ENCODE results near the gene AFF3.

The AFF3 gene

GRCh38 chr2:99617811-99618210 is 524.6 kb downstream of the AFF3 start:
- DNase-seq (ENCODE audit: low spot score) = no peak
- no peak for FAIRE-seq

- no peak for FAIRE-seq
- DNase-seq (ENCODE audit: low spot score) = no peak
Observed at GRCh38 chr2:99615247-99615771, 527.1 kb downstream of the AFF3 start.

- FAIRE-seq = no peak
- no peak for DNase-seq (ENCODE audit: low spot score)
Observed at GRCh38 chr2:99613980-99614379, 528.4 kb downstream of the AFF3 start.

DNA sequence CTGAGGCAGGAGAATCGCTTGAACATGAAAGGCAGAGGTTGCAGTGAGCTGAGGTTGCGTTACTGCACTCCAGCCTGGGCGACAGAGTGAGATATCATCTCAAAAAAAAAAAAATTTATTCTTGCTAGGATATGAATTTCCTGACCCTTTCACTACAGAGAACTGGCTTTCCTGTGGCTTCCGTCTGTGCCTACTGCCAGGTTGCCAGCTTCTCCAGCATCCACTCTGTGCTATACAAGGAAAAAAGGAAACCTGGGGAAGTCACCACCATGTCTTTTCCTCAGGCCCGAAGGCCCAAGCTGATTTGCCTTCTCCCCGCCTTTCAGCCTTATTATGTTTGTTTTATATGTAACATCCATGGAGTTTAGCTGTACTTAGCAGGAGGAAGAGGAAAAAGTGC is 530.6 kb downstream of the AFF3 start:
- DNase-seq (ENCODE audit: low spot score) (no peak), FAIRE-seq (no peak)

GRCh38 chr2:99611034-99611433 is 531.4 kb downstream of the AFF3 start:
- FAIRE-seq (no peak), DNase-seq (ENCODE audit: low spot score) (no peak)

DNA sequence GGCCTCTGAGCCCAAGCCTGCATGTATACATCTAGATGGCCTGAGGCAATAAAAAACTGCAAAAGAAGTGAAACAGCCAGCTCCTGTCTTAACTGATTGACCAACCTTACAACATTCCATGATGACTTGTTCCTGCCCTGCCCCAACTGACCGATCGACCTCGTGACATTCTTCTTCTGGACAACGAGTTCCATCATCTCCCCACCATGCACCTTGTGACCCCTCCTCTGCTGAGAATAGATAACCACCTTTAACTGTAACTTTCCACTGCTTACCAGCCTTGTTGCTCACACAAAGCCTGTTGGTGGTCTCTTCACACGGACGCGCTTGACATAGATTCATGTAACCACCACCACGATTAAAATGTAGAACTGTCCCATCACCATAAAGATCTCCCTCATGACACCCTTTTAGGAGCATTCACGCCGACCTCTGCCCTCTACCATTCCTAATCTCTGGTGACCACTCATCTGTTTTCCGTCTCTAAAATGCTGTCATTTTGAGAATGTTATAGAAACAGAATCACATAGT is 532.5 kb downstream of the AFF3 start:
- FAIRE-seq (peak; percentile 32), DNase-seq (ENCODE audit: low spot score) (no peak)

DNA sequence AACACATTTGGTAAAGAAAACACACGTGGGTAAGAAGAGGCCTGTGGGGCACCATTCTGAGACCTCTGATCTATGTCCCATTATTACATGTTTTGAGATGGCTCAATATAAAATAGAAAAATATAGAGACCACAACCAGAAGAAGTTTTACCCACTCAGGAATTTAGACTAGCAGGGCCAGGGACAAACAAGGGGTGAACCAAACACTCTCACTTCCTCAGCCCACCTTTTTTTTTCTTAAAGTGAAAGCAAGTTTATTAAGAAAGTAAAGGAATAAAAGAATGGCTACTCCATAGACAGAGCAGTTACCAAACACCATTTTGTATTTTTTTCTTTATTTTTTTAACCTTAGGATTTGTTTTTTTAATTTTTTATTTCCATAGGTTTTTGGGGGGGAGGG is 533.5 kb downstream of the AFF3 start:
- no peak for FAIRE-seq
- no peak for DNase-seq (ENCODE audit: low spot score)

DNA sequence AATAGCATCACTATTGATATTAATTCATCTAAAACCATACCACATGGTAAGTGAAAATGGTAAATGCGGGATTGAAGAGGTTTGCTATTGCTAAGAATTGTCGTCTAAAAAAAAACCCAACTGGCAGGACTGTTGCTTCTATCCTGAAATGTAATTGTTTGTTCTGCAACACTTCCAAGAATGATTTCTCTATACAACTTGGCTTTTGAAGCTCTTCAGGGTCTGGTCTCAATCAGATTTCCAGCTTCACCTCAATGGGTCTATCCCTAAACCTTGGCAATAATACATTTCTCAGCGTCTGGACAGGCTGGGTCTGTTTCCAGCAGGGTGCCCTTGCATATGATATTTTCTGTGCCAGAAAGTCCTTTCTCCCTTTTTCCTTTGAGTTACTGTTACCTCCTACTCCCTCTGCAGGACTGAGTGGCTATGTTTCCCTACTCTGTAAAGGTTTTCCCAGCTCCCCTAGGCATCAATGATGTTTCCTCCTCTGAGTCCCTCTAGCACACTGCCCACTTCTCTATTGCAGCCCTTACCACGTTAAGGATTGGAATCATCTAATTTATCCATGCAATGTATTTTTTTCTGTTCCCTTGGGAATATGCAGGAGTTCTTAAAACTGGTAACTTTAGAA is 534.4 kb downstream of the AFF3 start:
- no peak for DNase-seq (ENCODE audit: low spot score)
- no peak for FAIRE-seq

DNA sequence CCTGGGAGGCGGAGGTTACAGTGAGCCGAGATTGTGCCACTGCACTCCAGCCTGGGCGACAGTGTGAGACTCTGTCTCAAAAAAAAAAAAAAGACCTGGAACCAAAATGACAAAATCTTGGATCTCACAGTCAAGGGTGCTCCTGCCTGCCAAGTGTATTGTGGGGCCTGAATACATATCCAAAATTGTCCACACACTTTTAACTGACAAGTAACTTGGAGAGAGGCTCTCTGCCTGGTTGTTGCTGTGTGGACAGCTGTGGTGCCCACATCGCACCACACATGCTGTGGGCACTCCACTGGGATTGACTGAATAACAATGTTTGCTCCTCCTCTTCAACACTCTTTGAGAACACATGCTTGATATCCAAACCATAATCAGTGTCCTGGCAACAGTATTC is 534.9 kb downstream of the AFF3 start:
- no peak for DNase-seq (ENCODE audit: low spot score)
- FAIRE-seq = no peak

- FAIRE-seq (no peak), DNase-seq (ENCODE audit: low spot score) (no peak)
Observed at GRCh38 chr2:99605036-99605435, 537.4 kb downstream of the AFF3 start.

GRCh38 chr2:99602476-99602875 is 539.9 kb downstream of the AFF3 start:
- DNase-seq (ENCODE audit: low spot score) (peak; percentile 48), FAIRE-seq (no peak)

- no peak for FAIRE-seq
Observed at GRCh38 chr2:99600981-99601651, 541.3 kb downstream of the AFF3 start.

GRCh38 chr2:99598441-99598840 is 543.9 kb downstream of the AFF3 start:
- DNase-seq (ENCODE audit: low spot score) = no peak
- no peak for FAIRE-seq

More at GRCh38 chr2:99600981-99601651, 541.3 kb downstream of the AFF3 start:
- DNase-seq (ENCODE audit: low spot score) = peak; percentile 68

- DNase-seq (ENCODE audit: low spot score) = peak; percentile 25
- FAIRE-seq = no peak
Observed at GRCh38 chr2:99597616-99598015, 544.8 kb downstream of the AFF3 start.

GRCh38 chr2:99595373-99595772 is 547.0 kb downstream of the AFF3 start:
- no peak for DNase-seq (ENCODE audit: low spot score)
- FAIRE-seq = no peak

- DNase-seq (ENCODE audit: low spot score) (no peak), FAIRE-seq (no peak)
Observed at GRCh38 chr2:99593692-99594427, 548.5 kb downstream of the AFF3 start.

DNA sequence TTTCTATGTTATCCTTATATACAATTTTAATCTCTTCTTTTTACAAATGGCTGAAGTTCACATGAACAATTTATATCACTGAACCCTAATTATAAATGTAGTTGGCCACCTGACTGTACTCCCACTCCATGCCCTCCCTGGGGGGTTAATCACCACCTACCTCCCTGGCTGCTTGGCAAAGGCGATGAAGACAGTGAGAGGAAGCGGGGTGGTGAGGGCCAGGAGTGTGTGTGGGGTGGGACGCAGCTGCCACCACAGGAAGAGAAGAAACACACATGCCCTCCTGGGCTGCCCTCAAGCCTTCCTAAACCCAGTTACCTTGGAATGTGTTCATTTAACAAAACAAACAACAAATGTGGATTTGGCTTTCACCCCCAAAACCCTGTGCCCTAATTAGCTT is 565.6 kb downstream of the AFF3 start:
- no peak for DNase-seq (ENCODE audit: low spot score)
- FAIRE-seq = no peak

DNA sequence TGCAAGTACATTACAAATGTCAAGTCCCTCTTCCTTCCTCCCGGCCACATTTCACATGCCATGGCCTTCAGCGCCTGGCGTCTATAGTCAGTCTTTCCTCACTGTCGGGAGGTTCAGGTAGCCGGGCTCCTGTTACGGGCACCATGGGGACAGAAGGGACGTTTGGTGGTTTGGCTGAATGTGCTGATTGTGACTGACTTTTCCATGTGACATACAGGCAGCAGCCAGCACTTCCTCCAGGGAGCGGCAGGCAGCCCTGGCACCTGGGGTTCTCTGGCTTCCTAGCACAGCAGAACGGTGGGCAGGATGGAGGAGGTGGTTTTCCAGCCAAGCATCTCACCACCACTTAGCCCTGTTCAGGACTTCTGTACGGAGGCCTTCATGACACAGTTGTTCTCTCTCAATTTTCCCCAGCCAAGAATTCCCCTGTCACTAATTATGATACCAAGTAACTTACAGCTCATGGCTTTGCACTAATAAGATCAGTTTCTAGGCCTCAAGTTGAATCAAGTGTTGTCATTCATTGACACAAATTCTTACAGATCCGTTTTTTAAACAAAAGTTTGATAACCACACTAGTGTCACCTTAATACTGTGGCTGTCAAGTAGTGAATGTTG is 568.6 kb downstream of the AFF3 start:
- DNase-seq (ENCODE audit: low spot score) = no peak
- FAIRE-seq = no peak

- no peak for FAIRE-seq
Observed at GRCh38 chr2:99572373-99573164, 569.8 kb downstream of the AFF3 start.

GRCh38 chr2:99571954-99572353 is 570.4 kb downstream of the AFF3 start:
- FAIRE-seq = no peak
- DNase-seq (ENCODE audit: low spot score) = no peak

More at GRCh38 chr2:99572373-99573164, 569.8 kb downstream of the AFF3 start:
- no peak for DNase-seq (ENCODE audit: low spot score)

DNA sequence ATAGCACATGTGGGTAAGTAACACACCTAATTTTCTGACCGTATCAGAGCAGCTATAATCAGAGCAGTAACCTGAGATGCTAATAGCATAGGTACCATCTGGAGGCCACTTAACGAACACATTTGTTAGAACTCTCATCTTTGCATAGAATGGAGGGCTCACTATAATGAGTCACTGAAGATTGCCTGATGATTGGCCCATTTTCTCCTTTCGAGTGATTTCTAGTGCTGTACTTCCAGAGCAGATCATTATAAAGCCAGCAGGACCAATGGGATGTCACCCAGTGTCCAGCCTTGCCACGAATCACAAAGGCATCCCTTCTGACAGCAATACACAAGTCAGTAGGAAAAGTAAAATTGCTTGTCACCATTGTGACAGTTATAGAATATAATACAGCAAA is 570.9 kb downstream of the AFF3 start:
- no peak for FAIRE-seq
- DNase-seq (ENCODE audit: low spot score) = no peak
